H1 (cell line): ENCODE data around the gene DDN.
A peak's percentile ranks its signal among the peaks of the same experiment; 100 is the strongest.

ENCODE experiments used
- ATF2 ChIP-seq: IDR thresholded peaks from 2 replicates; pipeline ENCODE4 v1.6.1; 2012; ENCODE audit warnings: low read length, inconsistent platforms
- CEBPB ChIP-seq: IDR thresholded peaks from 2 replicates; pipeline ENCODE4 v1.6.1; 2012; ENCODE audit warnings: low read depth, low read length
- CHD1 ChIP-seq: IDR thresholded peaks from 2 replicates; pipeline ENCODE4 v1.6.1; 2012; ENCODE audit warnings: low read depth, low read length, improper control_type of control experiment
- CREB1 ChIP-seq: IDR thresholded peaks from 2 replicates; pipeline ENCODE4 v1.6.1; 2012; ENCODE audit warnings: inconsistent platforms
- EZH2 ChIP-seq: fragments of 200-600 bp; sonication (generic); IDR thresholded peaks from 2 replicates; pipeline ENCODE4 v1.7.1; 2012; ENCODE audit warnings: low read depth, mild to moderate bottlenecking, moderate library complexity, low read length, inconsistent platforms; ENCODE audit not compliant: severe bottlenecking
- HDAC2 ChIP-seq, 2 experiments: fragments of 300-600 bp in 1 of 2; sonication (generic) in 1 of 2; IDR thresholded peaks; 2 replicates each; pipeline ENCODE4 v1.6.1; 2011 to 2012; ENCODE audit warnings: low read depth in 2 of 2, low read length in 2 of 2, mild to moderate bottlenecking in 2 of 2, moderate library complexity in 2 of 2, borderline replicate concordance in 1 of 2, inconsistent platforms in 1 of 2
- NRF1 ChIP-seq: IDR thresholded peaks from 2 replicates; pipeline ENCODE4 v1.6.1; 2011; ENCODE audit warnings: mild to moderate bottlenecking, low read depth, low read length, improper control_type of control experiment
- POLR2A ChIP-seq, 2 experiments: IDR thresholded peaks; 1 replicate in 1 of 2; 2 replicates in 1 of 2; pipeline ENCODE4 v1.6.1; 2011; ENCODE audit warnings: low read depth in 2 of 2, low read length in 2 of 2, mild to moderate bottlenecking in 2 of 2; ENCODE audit errors: control extremely low read depth in 1 of 2
- POLR2AphosphoS5 ChIP-seq: IDR thresholded peaks from 2 replicates; pipeline ENCODE4 v1.6.1; 2011; ENCODE audit warnings: low read depth, low read length
- RNF2 ChIP-seq: fragments of 200-900, 300-1000 bp; sonication (generic); IDR thresholded peaks from 2 replicates; pipeline ENCODE4 v1.7.1; 2016; ENCODE audit warnings: borderline replicate concordance, low read depth, mild to moderate bottlenecking, antibody characterized with exemption, low read length; ENCODE audit not compliant: poor library complexity, severe bottlenecking; ENCODE audit errors: missing control alignments
- SIX5 ChIP-seq: IDR thresholded peaks from 2 replicates; pipeline ENCODE4 v1.6.1; 2011; ENCODE audit warnings: mild to moderate bottlenecking, low read depth, low read length
- TEAD4 ChIP-seq: IDR thresholded peaks from 2 replicates; pipeline ENCODE4 v1.6.1; 2012; ENCODE audit warnings: low read depth, low read length, inconsistent platforms, mixed read lengths
- TF ChIP-seq, protein P1 (sequence below), 3 experiments: IDR thresholded peaks; 1 replicate in 2 of 3; 2 replicates in 1 of 3; pipeline versions ENCODE4 v1.5.1 to v1.6.1; 2011; ENCODE audit warnings: low read length in 3 of 3, mild to moderate bottlenecking in 3 of 3, inconsistent platforms in 2 of 3, low read depth in 1 of 3, moderate library complexity in 1 of 3; ENCODE audit not compliant: insufficient read depth in 1 of 3; ENCODE audit errors: control extremely low read depth in 1 of 3

GRCh38 chr12:48977290-48978281, 21.6 kb downstream of the DDN start:
- TF ChIP-seq, protein P1, sequence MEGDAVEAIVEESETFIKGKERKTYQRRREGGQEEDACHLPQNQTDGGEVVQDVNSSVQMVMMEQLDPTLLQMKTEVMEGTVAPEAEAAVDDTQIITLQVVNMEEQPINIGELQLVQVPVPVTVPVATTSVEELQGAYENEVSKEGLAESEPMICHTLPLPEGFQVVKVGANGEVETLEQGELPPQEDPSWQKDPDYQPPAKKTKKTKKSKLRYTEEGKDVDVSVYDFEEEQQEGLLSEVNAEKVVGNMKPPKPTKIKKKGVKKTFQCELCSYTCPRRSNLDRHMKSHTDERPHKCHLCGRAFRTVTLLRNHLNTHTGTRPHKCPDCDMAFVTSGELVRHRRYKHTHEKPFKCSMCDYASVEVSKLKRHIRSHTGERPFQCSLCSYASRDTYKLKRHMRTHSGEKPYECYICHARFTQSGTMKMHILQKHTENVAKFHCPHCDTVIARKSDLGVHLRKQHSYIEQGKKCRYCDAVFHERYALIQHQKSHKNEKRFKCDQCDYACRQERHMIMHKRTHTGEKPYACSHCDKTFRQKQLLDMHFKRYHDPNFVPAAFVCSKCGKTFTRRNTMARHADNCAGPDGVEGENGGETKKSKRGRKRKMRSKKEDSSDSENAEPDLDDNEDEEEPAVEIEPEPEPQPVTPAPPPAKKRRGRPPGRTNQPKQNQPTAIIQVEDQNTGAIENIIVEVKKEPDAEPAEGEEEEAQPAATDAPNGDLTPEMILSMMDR (IDR thresholded peaks at IDR 0.05; ENCODE audit: control extremely low read depth in 1 of 3, insufficient read depth in 1 of 3, low read depth in 1 of 3, low read length in 3 of 3) = peak in 2 of 3 experiments; percentile 63 to 99; a peak in 3 of 4 replicates
- TF ChIP-seq SIX5 = no peak
- no peak for TF ChIP-seq TEAD4
- no peak for TF ChIP-seq POLR2A (IDR thresholded peaks at IDR 0.05; ENCODE audit: control extremely low read depth in 1 of 2, low read depth in 2 of 2, low read length in 2 of 2)
- TF ChIP-seq ATF2 = no peak
- no peak for TF ChIP-seq CHD1
- no peak for TF ChIP-seq CEBPB
- TF ChIP-seq POLR2AphosphoS5 = no peak
- TF ChIP-seq EZH2 = no peak
- TF ChIP-seq CREB1 = peak; percentile 13; the same call in 1 of the 2 replicates
- TF ChIP-seq NRF1 = no peak
- TF ChIP-seq RNF2 = no peak
- peak; percentile 56 to 91; a peak in 2 of 4 replicates for TF ChIP-seq HDAC2 (IDR thresholded peaks at IDR 0.05; ENCODE audit: borderline replicate concordance in 1 of 2, low read depth in 2 of 2, low read length in 2 of 2)
